Measurements from ENCODE around the gene UNC119B. TPM values are rescaled to one million over a fixed set of nuclear protein-coding genes. Genes with fewer than 3 reads are reported as not detected.

Gene UNC119B
- total and polyA plus RNA-seq, 2 of the 4 experiments (the other 2 are of a cell fraction) = 8.4 to 21.6 TPM

DNA sequence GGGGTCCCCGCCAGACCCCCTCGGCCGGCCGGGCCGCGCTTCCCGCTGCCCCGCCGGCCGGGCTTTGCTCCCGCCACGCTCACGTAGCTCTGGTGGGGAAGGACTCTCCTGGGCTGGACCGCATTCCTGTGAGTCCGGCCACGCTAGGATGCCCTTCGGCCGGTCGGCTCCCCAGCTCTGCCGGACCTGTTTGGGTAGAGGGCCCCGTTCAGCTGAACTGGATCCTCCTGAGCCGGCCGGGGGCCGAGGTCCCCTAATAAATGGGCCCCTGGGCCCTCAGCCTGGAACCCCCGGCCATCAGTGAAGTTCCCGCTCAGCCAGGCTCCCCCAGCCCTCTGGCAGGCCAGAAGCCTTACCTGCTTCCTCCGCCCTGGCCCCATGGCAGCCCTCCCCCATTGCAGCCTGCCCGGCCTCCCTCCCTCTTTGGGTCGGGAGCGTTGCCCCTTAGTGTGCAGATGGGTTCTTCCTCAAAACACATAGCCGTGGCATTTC, 593 bp downstream of the UNC119B start:
- peak overlapping the region; percentile 83 for H3K27ac ChIP-seq (ENCODE audit: insufficient read depth, low read length)
- in situ Hi-C loops (cut with MboI; ENCODE audit: low sequenced_read_pairs) = loop anchor here (5.0 kb wide), 1 partner anchor 129 kb away; the partner anchor contains the start of gene POP5

More for the DNA sequence above, 593 bp downstream of the UNC119B start:
- ATAC-seq (ENCODE audit: low read depth) (peak; percentile 47), DNase-seq (no peak)
- BruUV-seq (replicated peaks) = no TSS peak
- Histone ChIP-seq H2BK15ac (ENCODE audit: low read depth, low read length) (no peak overlapping the region), H2AFZ (replicated peaks; ENCODE audit: low read length, poor library complexity) (peak overlapping the region; percentile 99), H2BK5ac (ENCODE audit: low read depth, low read length, poor library complexity, severe bottlenecking) (peak overlapping the region; percentile 79), H3K23ac (ENCODE audit: low read depth, low read length) (peak overlapping the region; percentile 99), H2BK20ac (ENCODE audit: low read depth, low read length) (no peak overlapping the region), H3K79me1 (ENCODE audit: low read depth in 1 of 2, low read length in 2 of 2) (peaks cover 20 to 34% of the 10 kb centered on the region in 2 experiments), H3K4me3 (ENCODE audit: insufficient read depth, low read depth, low read length) (peak overlapping the region; percentile 93), H2AK5ac (ENCODE audit: low read depth, low read length) (peak overlapping the region; percentile 59; the same call in 1 of the 2 replicates), H4K5ac (ENCODE audit: low read depth, low read length) (no peak overlapping the region), H2AK9ac (replicated peaks; ENCODE audit: low read depth, low read length, poor library complexity) (peak overlapping the region; percentile 96), H3K4ac (ENCODE audit: low read depth, low read length) (peak overlapping the region; percentile 51), H3K27me3 (ENCODE audit: control insufficient read depth, insufficient read depth, low read length) (no peaks in the 10 kb centered on the region), H3K9ac (ENCODE audit: low read depth, low read length) (peak overlapping the region; percentile 76), H3K9me3 (ENCODE audit: control insufficient read depth, insufficient read depth, low read length) (no peaks in the 10 kb centered on the region), H3K18ac (ENCODE audit: low read depth, low read length) (no peak overlapping the region), H4K91ac (ENCODE audit: insufficient read depth, low read depth, low read length) (no peak overlapping the region), H3K9me1 (ENCODE audit: insufficient read depth, low read length) (peaks cover 8% of the 10 kb centered on the region), H4K20me1 (ENCODE audit: insufficient read depth, low read length) (peaks cover 5% of the 10 kb centered on the region; the same call in 1 of the 2 replicates), H3K36me3 (ENCODE audit: control insufficient read depth, insufficient read depth, low read length) (peaks cover 11% of the 10 kb centered on the region), H4K8ac (ENCODE audit: low read depth in 2 of 2, low read length in 2 of 2) (peak overlapping the region in 1 of 2 experiments; percentile 26; a peak in 1 of 4 replicates), H3K4me2 (ENCODE audit: low read depth, low read length) (peak overlapping the region; percentile 88), H3K14ac (replicated peaks; ENCODE audit: low read depth, low read length) (peak overlapping the region; percentile 77), H2BK120ac (ENCODE audit: low read depth, low read length) (no peak overlapping the region), H3K56ac (ENCODE audit: extremely low read depth, insufficient read depth, low read length) (peak overlapping the region; percentile 57), H3K4me1 (ENCODE audit: control insufficient read depth, insufficient read depth, low read length) (peaks cover 3% of the 10 kb centered on the region)
- no peak for TF ChIP-seq ELK1 (IDR thresholded peaks at IDR 0.05; ENCODE audit: borderline replicate concordance, low read depth, low read length)
- TF ChIP-seq RCOR1 (IDR thresholded peaks at IDR 0.05; ENCODE audit: insufficient replicate concordance, low read length) = no peak
- no peak for TF ChIP-seq CEBPB (IDR thresholded peaks at IDR 0.05; ENCODE audit: low read depth, low read length)
- TF ChIP-seq RAD21 (IDR thresholded peaks at IDR 0.05; ENCODE audit: low read length) = no peak
- TF ChIP-seq NFE2L2 (IDR thresholded peaks at IDR 0.05; ENCODE audit: low read depth, low read length) = no peak
- TF ChIP-seq POLR2A (IDR thresholded peaks at IDR 0.05; ENCODE audit: low read depth, low read length) = no peak
- TF ChIP-seq MAFK (IDR thresholded peaks at IDR 0.05; ENCODE audit: low read depth, low read length) = no peak
- no peak for TF ChIP-seq CHD1 (IDR thresholded peaks at IDR 0.05; ENCODE audit: low read depth, low read length)
- no peak for TF ChIP-seq SMC3 (IDR thresholded peaks at IDR 0.05; ENCODE audit: low read depth, low read length)
- TF ChIP-seq RFX5 (IDR thresholded peaks at IDR 0.05; ENCODE audit: low read depth, low read length) = no peak
- no peak for TF ChIP-seq MXI1 (IDR thresholded peaks at IDR 0.05; ENCODE audit: borderline replicate concordance, low read depth, low read length)
- TF ChIP-seq FOS (IDR thresholded peaks at IDR 0.05; ENCODE audit: low read depth, low read length) = no peak
- TF ChIP-seq MAZ (IDR thresholded peaks at IDR 0.05; ENCODE audit: borderline replicate concordance, low read depth, low read length) = no peak
- 0% methylated on average over 10 of the region's 31 CpGs; no CpG with 5 or more reads in 1 of the 2 experiments for whole genome bisulfite sequencing, 2 experiments (ENCODE audit: extremely low coverage in 2 of 2, insufficient read length in 1 of 2)
- ChIA-PET POLR2A (ENCODE audit: unreplicated experiment) (interaction anchor here (0.6 kb wide), 1 partner anchor 52 kb away, joined by 11 read pairs; no protein-coding TSS in a partner anchor), CTCF (interaction anchor here (1.4 to 2.4 kb wide), 2 partner anchors 61 to 64 kb away, joined by 4 to 10 read pairs; no protein-coding TSS in a partner anchor)
- dilution Hi-C loops (cut with HindIII; ENCODE audit: low sequenced_read_pairs, unreplicated experiment) = no loop called here
- intact Hi-C loops (cut with micrococcal nuclease) = loop anchor here (1.0 to 5.0 kb wide), 4 partner anchors 22 to 384 kb away; partner anchors contain the start of gene PLA2G1B

All from IMR-90 (cell line).